WI38 (cell line): ENCODE measurements around the gene BFSP2.

Source experiments
- H3K4me3 ChIP-seq: 2 replicates; pipeline ENCODE4 v1.5.1; 2011; ENCODE audit warnings: low read depth, mild to moderate bottlenecking, control low read depth, low read length
- CTCF ChIP-seq: IDR thresholded peaks from 2 replicates; pipeline ENCODE4 v1.5.1; 2012; ENCODE audit warnings: low read depth, mild to moderate bottlenecking, control low read depth, low read length

The BFSP2 gene

GRCh38 chr3:133447750-133448477 lies 48.1 kb downstream of the BFSP2 start:
- H3K4me3 ChIP-seq = no peak overlapping the region
- no peak for TF ChIP-seq CTCF

- no peak for TF ChIP-seq CTCF
- H3K4me3 ChIP-seq = no peak overlapping the region
These were observed 48.7 kb downstream of the BFSP2 start for GRCh38 chr3:133448478-133449122.

GRCh38 chr3:133451309-133451708 lies 51.5 kb downstream of the BFSP2 start:
- no peak for TF ChIP-seq CTCF
- no peak overlapping the region for H3K4me3 ChIP-seq

- TF ChIP-seq CTCF = no peak
- H3K4me3 ChIP-seq = no peak overlapping the region
These were observed 52.9 kb downstream of the BFSP2 start for GRCh38 chr3:133452641-133453319.

GRCh38 chr3:133453383-133453782 lies 53.5 kb downstream of the BFSP2 start:
- H3K4me3 ChIP-seq = no peak overlapping the region
- no peak for TF ChIP-seq CTCF

- TF ChIP-seq CTCF = no peak
These were observed 55.4 kb downstream of the BFSP2 start for GRCh38 chr3:133455281-133455680.

GRCh38 chr3:133455960-133456359 lies 56.1 kb downstream of the BFSP2 start:
- no peak for TF ChIP-seq CTCF
- H3K4me3 ChIP-seq = no peak overlapping the region

More at GRCh38 chr3:133455281-133455680, 55.4 kb downstream of the BFSP2 start:
- H3K4me3 ChIP-seq = no peak overlapping the region
